Astrocyte of the spinal cord (primary cell): ENCODE measurements around the gene CD160.
A peak's percentile ranks its signal among the peaks of the same experiment; 100 is the strongest.

ENCODE experiments used
- DNase-seq: peaks from one replicate; pipeline ENCODE4 v3.0.0; 2011; ENCODE audit warnings: low read depth, low spot score
- H3K4me3 ChIP-seq: 2 replicates; pipeline ENCODE4 v1.5.1; 2011; ENCODE audit warnings: low read depth, mild to moderate bottlenecking, low read length, moderate library complexity
- CTCF ChIP-seq: IDR thresholded peaks from 2 replicates; pipeline ENCODE4 v1.5.1; 2012; ENCODE audit warnings: low read depth, mild to moderate bottlenecking, low read length, inconsistent platforms
- in situ Hi-C: cut with HindIII; loops from 2 replicates; pipeline ENCODE4 v1.10.0; 2017; ENCODE audit warnings: low sequenced_read_pairs

CD160 gene

GRCh38 chr1:145747398-145748247 lies 28.3 kb downstream of the CD160 start:
- in situ Hi-C loops, result no loop called here
- no peak for TF ChIP-seq CTCF
- no peak for DNase-seq
- H3K4me3 ChIP-seq, result no peak overlapping the region

- no peak overlapping the region for H3K4me3 ChIP-seq
- no peak for TF ChIP-seq CTCF
- in situ Hi-C loops, result no loop called here
- DNase-seq, result no peak
Observed at GRCh38 chr1:145750426-145750825, 31.1 kb downstream of the CD160 start.

- in situ Hi-C loops, result no loop called here
- DNase-seq, result peak; percentile 96
- H3K4me3 ChIP-seq, result no peak overlapping the region
- no peak for TF ChIP-seq CTCF
Observed at GRCh38 chr1:145751491-145752037, 32.3 kb downstream of the CD160 start.

GRCh38 chr1:145757420-145757819 lies 38.1 kb downstream of the CD160 start:
- no peak for TF ChIP-seq CTCF
- in situ Hi-C loops, result no loop called here
- DNase-seq, result peak; percentile 17
- no peak overlapping the region for H3K4me3 ChIP-seq

GRCh38 chr1:145758116-145758515 lies 38.8 kb downstream of the CD160 start:
- no peak overlapping the region for H3K4me3 ChIP-seq
- DNase-seq, result no peak
- in situ Hi-C loops, result no loop called here
- no peak for TF ChIP-seq CTCF

GRCh38 chr1:145758575-145758974 lies 39.3 kb downstream of the CD160 start:
- no peak for DNase-seq
- H3K4me3 ChIP-seq, result no peak overlapping the region
- TF ChIP-seq CTCF, result no peak
- in situ Hi-C loops, result no loop called here
